ENCODE measurements around the gene SRP9. TPM values are rescaled to one million over a fixed set of nuclear protein-coding genes. Genes with fewer than 3 reads are reported as not detected.

The SRP9 gene
- total RNA-seq, 1 donor from 2014 or later = 232 TPM

Other genes starting within 250 kb of the SRP9 start
- 0.33 TPM in 1 of 2 replicates, not detected in the other for gene ENAH, start 124.7 kb upstream of the SRP9 start, total RNA-seq
- gene EPHX1, start 32.3 kb downstream of the SRP9 start, total RNA-seq = 1.6 and 1.8 TPM in 2 replicates
- gene TMEM63A, start 104.6 kb downstream of the SRP9 start, total RNA-seq = 23.0 and 28.5 TPM in 2 replicates
- gene LEFTY1, start 111.3 kb downstream of the SRP9 start, total RNA-seq = not detected in 2 replicates
- gene PYCR2, start 146.4 kb downstream of the SRP9 start, total RNA-seq = 144 and 150 TPM in 2 replicates
- gene LEFTY2, start 163.4 kb downstream of the SRP9 start, total RNA-seq = not detected in 2 replicates
- gene SDE2, start 221.5 kb downstream of the SRP9 start, total RNA-seq = 26.9 and 27.1 TPM in 2 replicates